Measurements from ENCODE around the gene MAPK12. TPM values are rescaled to one million over a fixed set of nuclear protein-coding genes. Genes with fewer than 3 reads are reported as not detected.
A peak's percentile ranks its signal among the peaks of the same experiment; 100 is the strongest.

The MAPK12 gene
- total RNA-seq, 2 donors from 2014 or later = 7.1 to 14.2 TPM

- DNase-seq (ENCODE audit: low spot score in 2 of 2) = peak in 1 of 2 donors; percentile 68
- no peak overlapping the region for H3K27ac Mint-ChIP-seq
- H3K9me3 Mint-ChIP-seq = no peaks in the 10 kb centered on the region
- peak; percentile 58 to 63 for ATAC-seq
- H3K36me3 Mint-ChIP-seq = no peaks in the 10 kb centered on the region
Observed at GRCh38 chr22:50252082-50253045, 9.1 kb downstream of the MAPK12 start.

- DNase-seq (ENCODE audit: low spot score in 2 of 2) = no peak
- Mint-ChIP-seq H3K36me3 (no peaks in the 10 kb centered on the region), H3K9me3 (no peaks in the 10 kb centered on the region), H3K27ac (no peak overlapping the region)
- ATAC-seq = no peak
Observed at GRCh38 chr22:50251477-50252081, 9.9 kb downstream of the MAPK12 start.

- DNase-seq (ENCODE audit: low spot score in 2 of 2) (peak; percentile 79 to 89), ATAC-seq (peak; percentile 82 to 91)
- H3K36me3 Mint-ChIP-seq = no peaks in the 10 kb centered on the region
- H3K27ac Mint-ChIP-seq = peak within 1 kb of the TSS in 1 of 2 donors; percentile 81
- H3K9me3 Mint-ChIP-seq = no peaks in the 10 kb centered on the region
Observed at GRCh38 chr22:50250555-50251476, 10.7 kb downstream of the MAPK12 start, which contains the start of gene HDAC10. Gene HDAC10, minus strand, starts transcription at chr22:50251265. Its CDS starts 233 bp downstream, at chr22:50251032.

- Mint-ChIP-seq H3K27ac (no peak overlapping the region), H3K9me3 (no peaks in the 10 kb centered on the region), H3K36me3 (peaks cover under 1% of the 10 kb centered on the region in 2 donors)
- no peak for DNase-seq (ENCODE audit: low spot score in 2 of 2)
- ATAC-seq = no peak
Observed at GRCh38 chr22:50250249-50250554, 11.3 kb downstream of the MAPK12 start.

GRCh38 chr22:50249341-50250248 is 11.9 kb downstream of the MAPK12 start:
- ATAC-seq (no peak), DNase-seq (ENCODE audit: low spot score in 2 of 2) (no peak)
- Mint-ChIP-seq H3K27ac (no peak overlapping the region), H3K9me3 (no peaks in the 10 kb centered on the region), H3K36me3 (peaks cover 7% of the 10 kb centered on the region in 2 donors)

- H3K36me3 Mint-ChIP-seq = peaks cover 17% of the 10 kb centered on the region in 2 donors
- DNase-seq (ENCODE audit: low spot score in 2 of 2) (no peak), ATAC-seq (no peak)
- no peaks in the 10 kb centered on the region for H3K9me3 Mint-ChIP-seq
- peak overlapping the region in 1 of 2 donors; percentile 85 for H3K27ac Mint-ChIP-seq
Observed at GRCh38 chr22:50248196-50249081, 13.0 kb downstream of the MAPK12 start.

- ATAC-seq (no peak), DNase-seq (ENCODE audit: low spot score in 2 of 2) (no peak)
- H3K36me3 Mint-ChIP-seq = peaks cover 17% of the 10 kb centered on the region in 2 donors
- peak overlapping the region in 1 of 2 donors; percentile 85 for H3K27ac Mint-ChIP-seq
- H3K9me3 Mint-ChIP-seq = no peaks in the 10 kb centered on the region
Observed at GRCh38 chr22:50247748-50248147, 13.7 kb downstream of the MAPK12 start.

- peaks cover 17% of the 10 kb centered on the region in 2 donors for H3K36me3 Mint-ChIP-seq
- H3K27ac Mint-ChIP-seq = peak overlapping the region in 1 of 2 donors; percentile 90
- DNase-seq (ENCODE audit: low spot score in 2 of 2) = no peak
- ATAC-seq = no peak
- H3K9me3 Mint-ChIP-seq = no peaks in the 10 kb centered on the region
Observed at GRCh38 chr22:50246242-50247175, 15.0 kb downstream of the MAPK12 start.

GRCh38 chr22:50245214-50246072 is 16.0 kb downstream of the MAPK12 start:
- DNase-seq (ENCODE audit: low spot score in 2 of 2) (no peak), ATAC-seq (peak in 1 of 2 donors; percentile 2)
- Mint-ChIP-seq H3K36me3 (peaks cover 17% of the 10 kb centered on the region in 2 donors), H3K27ac (peak overlapping the region; percentile 90 to 100), H3K9me3 (no peaks in the 10 kb centered on the region)

- H3K27ac Mint-ChIP-seq = peak within 1 kb of the TSS; percentile 90 to 100
Observed at GRCh38 chr22:50244420-50245213, 16.9 kb downstream of the MAPK12 start, which contains the start of gene TUBGCP6. Gene TUBGCP6, minus strand, starts transcription at chr22:50245023. Its CDS starts 564 bp downstream, at chr22:50244459.

GRCh38 chr22:50243685-50244419 is 17.6 kb downstream of the MAPK12 start:
- Mint-ChIP-seq H3K9me3 (no peaks in the 10 kb centered on the region), H3K36me3 (peaks cover 17% of the 10 kb centered on the region in 2 donors), H3K27ac (peak overlapping the region; percentile 90 to 100)
- DNase-seq (ENCODE audit: low spot score in 2 of 2) (no peak), ATAC-seq (no peak)

More at GRCh38 chr22:50244420-50245213, 16.9 kb downstream of the MAPK12 start, which contains the start of gene TUBGCP6:
- peaks cover 17% of the 10 kb centered on the region in 2 donors for H3K36me3 Mint-ChIP-seq
- H3K9me3 Mint-ChIP-seq = no peaks in the 10 kb centered on the region
- DNase-seq (ENCODE audit: low spot score in 2 of 2) (peak; percentile 91 to 93), ATAC-seq (peak; percentile 89 to 93)

Measured in activated naive CD4-positive, alpha-beta T cell treated with anti-CD3 and anti-CD28 coated beads, Interleukin-2, amount 50 U/mL, for 72 hours (primary cell).